ENCODE measurements around the gene PJVK. TPM values are rescaled to one million over a fixed set of nuclear protein-coding genes. Genes with fewer than 3 reads are reported as not detected.

Gene PJVK
- total and polyA plus RNA-seq, 2 of the 13 experiments (the other 11 are each of a cell fraction or from before 2014, with no cell fraction given), result 1.2 to 2.6 TPM

GRCh38 chr2:178413472-178414265, 37.5 kb upstream of the PJVK start (continued):
- no peak for TF ChIP-seq ZNF33B (CRISPR knock-in tag; IDR thresholded peaks at IDR 0.05)
- no peak; the same call in 1 of the 2 replicates for TF ChIP-seq ZNF333 (CRISPR knock-in tag; IDR thresholded peaks at IDR 0.05; ENCODE audit: borderline replicate concordance)
- no peak for TF ChIP-seq ZNF589 (CRISPR knock-in tag; conservative IDR thresholded peaks at IDR 0.05)
- TF ChIP-seq PRMT3 (CRISPR knock-in tag; IDR thresholded peaks at IDR 0.05; ENCODE audit: borderline replicate concordance, low read depth), result no peak
- no peak for TF ChIP-seq ADNP (CRISPR knock-in tag; IDR thresholded peaks at IDR 0.05)
- no peak for TF ChIP-seq ZNF24 (IDR thresholded peaks at IDR 0.05)
- TF ChIP-seq ELF4 (CRISPR knock-in tag; IDR thresholded peaks at IDR 0.05; ENCODE audit: borderline replicate concordance), result no peak
- TF ChIP-seq FOXP1 (IDR thresholded peaks at IDR 0.05), result no peak
- TF ChIP-seq FOXP1 (CRISPR knock-in tag; IDR thresholded peaks at IDR 0.05), result no peak
- TF ChIP-seq GABPA (IDR thresholded peaks at IDR 0.05; ENCODE audit: low read depth, low read length), result no peak
- TF ChIP-seq GABPA (CRISPR knock-in tag; IDR thresholded peaks at IDR 0.05; ENCODE audit: low read depth), result no peak
- TF ChIP-seq TFDP1 (CRISPR knock-in tag; IDR thresholded peaks at IDR 0.05; ENCODE audit: borderline replicate concordance), result peak; percentile 46; the same call in 1 of the 2 replicates
- TF ChIP-seq DZIP1 (CRISPR knock-in tag; IDR thresholded peaks at IDR 0.05), result no peak
- TF ChIP-seq MAF1 (CRISPR knock-in tag; IDR thresholded peaks at IDR 0.05; ENCODE audit: borderline replicate concordance), result no peak
- TF ChIP-seq MIER2 (CRISPR knock-in tag; IDR thresholded peaks at IDR 0.05), result no peak
- no peak for TF ChIP-seq ETV5 (CRISPR knock-in tag; IDR thresholded peaks at IDR 0.05; ENCODE audit: borderline replicate concordance)
- TF ChIP-seq CCAR2 (optimal IDR thresholded peaks at IDR 0.05; ENCODE audit: low read depth, low read length), result no peak
- no peak for TF ChIP-seq MXI1 (IDR thresholded peaks at IDR 0.05; ENCODE audit: borderline replicate concordance, low read depth, low read length)
- TF ChIP-seq SP2 (CRISPR knock-in tag; IDR thresholded peaks at IDR 0.05), result no peak
- no peak for TF ChIP-seq ZBTB4 (CRISPR knock-in tag; IDR thresholded peaks at IDR 0.05; ENCODE audit: borderline replicate concordance)
- TF ChIP-seq POLR2AphosphoS2 (IDR thresholded peaks at IDR 0.05; ENCODE audit: low read depth, low read length), result no peak
- TF ChIP-seq GPN1 (CRISPR knock-in tag; IDR thresholded peaks at IDR 0.05; ENCODE audit: borderline replicate concordance), result no peak
- no peak for TF ChIP-seq JUNB (CRISPR knock-in tag; IDR thresholded peaks at IDR 0.05; ENCODE audit: borderline replicate concordance)
- TF ChIP-seq ELF1 (CRISPR knock-in tag; IDR thresholded peaks at IDR 0.05), result 0 out of 2 replicates have a peak, but pooled peaks have one; percentile 16
- TF ChIP-seq SRSF1 (optimal IDR thresholded peaks at IDR 0.05; ENCODE audit: low read depth, low read length), result no peak
